Type B pancreatic cell (in vitro differentiated cells): Measurements from ENCODE around the gene CAVIN4. TPM values are rescaled to one million over a fixed set of nuclear protein-coding genes. Genes with fewer than 3 reads are reported as not detected.

Source experiments
- DNase-seq: peaks from one replicate; pipeline ENCODE4 v3.0.0; 2021; ENCODE audit warnings: mixed read lengths; ENCODE audit not compliant: unreplicated experiment; ENCODE audit errors: extremely low spot score
- H3K27ac Mint-ChIP-seq: 2 replicates; pipeline ENCODE4 v1.8.0; 2021; ENCODE audit warnings: mild to moderate bottlenecking, mixed read lengths
- H3K27me3 Mint-ChIP-seq: 2 replicates; pipeline ENCODE4 v1.8.0; 2021; ENCODE audit warnings: mixed read lengths
- H3K36me3 Mint-ChIP-seq: 2 replicates; pipeline ENCODE4 v1.8.0; 2021; ENCODE audit warnings: mixed read lengths
- H3K4me1 Mint-ChIP-seq: one replicate; pipeline ENCODE4 v1.8.0; 2021; ENCODE audit warnings: mixed read lengths; ENCODE audit not compliant: unreplicated experiment
- H3K4me3 Mint-ChIP-seq: 2 replicates; pipeline ENCODE4 v1.8.0; 2021; ENCODE audit warnings: mild to moderate bottlenecking, mixed read lengths
- H3K9me3 Mint-ChIP-seq: 2 replicates; pipeline ENCODE4 v1.8.0; 2021; ENCODE audit warnings: mixed read lengths
- CTCF ChIP-seq: fragments of 200-600 bp; sonication (generic); conservative IDR thresholded peaks from 2 replicates; pipeline ENCODE4 v1.5.0; 2021; ENCODE audit warnings: antibody characterized with exemption, mild to moderate bottlenecking
- total RNA-seq: library from RNA; stranded (reverse); gene quantifications from 2 replicates; pipeline ENCODE4 v1.2.1, GENCODE V29; 2021; ENCODE audit warnings: low replicate concordance

CAVIN4 gene
- total RNA-seq, 1 donor from 2014 or later, result 6.1 TPM

- no peaks in the 10 kb centered on the region for H3K4me1 Mint-ChIP-seq
- no peaks in the 10 kb centered on the region for H3K27me3 Mint-ChIP-seq
- H3K36me3 Mint-ChIP-seq, result peaks cover 4% of the 10 kb centered on the region
- no peak overlapping the region for H3K4me3 Mint-ChIP-seq
- H3K9me3 Mint-ChIP-seq, result no peaks in the 10 kb centered on the region
- DNase-seq, result no peak
- no peak for TF ChIP-seq CTCF
- no peak overlapping the region for H3K27ac Mint-ChIP-seq
These were observed 12.6 kb downstream of the CAVIN4 start for GRCh38 chr9:100590481-100590880.

- Mint-ChIP-seq H3K36me3 (peaks cover 4% of the 10 kb centered on the region), H3K4me1 (peaks cover 3% of the 10 kb centered on the region), H3K4me3 (no peak overlapping the region), H3K27ac (no peak overlapping the region), H3K27me3 (no peaks in the 10 kb centered on the region), H3K9me3 (no peaks in the 10 kb centered on the region)
- no peak for DNase-seq
- TF ChIP-seq CTCF, result no peak
These were observed 13.3 kb downstream of the CAVIN4 start for GRCh38 chr9:100591139-100591538.

- H3K9me3 Mint-ChIP-seq, result no peaks in the 10 kb centered on the region
- no peak overlapping the region for H3K27ac Mint-ChIP-seq
- TF ChIP-seq CTCF, result no peak
- H3K4me3 Mint-ChIP-seq, result no peak overlapping the region
- no peaks in the 10 kb centered on the region for H3K36me3 Mint-ChIP-seq
- peaks cover 3% of the 10 kb centered on the region for H3K4me1 Mint-ChIP-seq
- H3K27me3 Mint-ChIP-seq, result no peaks in the 10 kb centered on the region
- no peak for DNase-seq
These were observed 13.9 kb downstream of the CAVIN4 start for GRCh38 chr9:100591639-100592412.

GRCh38 chr9:100595391-100596199, 17.7 kb downstream of the CAVIN4 start:
- no peak for DNase-seq

GRCh38 chr9:100597236-100597635, 19.4 kb downstream of the CAVIN4 start:
- no peaks in the 10 kb centered on the region for H3K36me3 Mint-ChIP-seq
- H3K9me3 Mint-ChIP-seq, result no peaks in the 10 kb centered on the region
- H3K4me1 Mint-ChIP-seq, result peaks cover 18% of the 10 kb centered on the region
- TF ChIP-seq CTCF, result no peak
- no peaks in the 10 kb centered on the region for H3K27me3 Mint-ChIP-seq
- H3K4me3 Mint-ChIP-seq, result no peak overlapping the region
- no peak overlapping the region for H3K27ac Mint-ChIP-seq
- DNase-seq, result no peak

More at GRCh38 chr9:100595391-100596199, 17.7 kb downstream of the CAVIN4 start:
- H3K4me3 Mint-ChIP-seq, result peak overlapping the region; percentile 1
- H3K4me1 Mint-ChIP-seq, result peaks cover 15% of the 10 kb centered on the region
- no peaks in the 10 kb centered on the region for H3K36me3 Mint-ChIP-seq
- no peaks in the 10 kb centered on the region for H3K27me3 Mint-ChIP-seq
- peak; percentile 94 for TF ChIP-seq CTCF
- H3K27ac Mint-ChIP-seq, result no peak overlapping the region
- no peaks in the 10 kb centered on the region for H3K9me3 Mint-ChIP-seq
